HK-2 (cell line): ENCODE results near the gene MOB2.
"Not testable (repeated sequence)": the region's sequence is repeated elsewhere in the genome, so short reads cannot be mapped to it uniquely, and the experiment has no call there.

Experiments
- DNase-seq: peaks from one replicate; pipeline ENCODE4 v3.0.0-alpha.2; 2018; ENCODE audit not compliant: unreplicated experiment

MOB2 gene

DNA sequence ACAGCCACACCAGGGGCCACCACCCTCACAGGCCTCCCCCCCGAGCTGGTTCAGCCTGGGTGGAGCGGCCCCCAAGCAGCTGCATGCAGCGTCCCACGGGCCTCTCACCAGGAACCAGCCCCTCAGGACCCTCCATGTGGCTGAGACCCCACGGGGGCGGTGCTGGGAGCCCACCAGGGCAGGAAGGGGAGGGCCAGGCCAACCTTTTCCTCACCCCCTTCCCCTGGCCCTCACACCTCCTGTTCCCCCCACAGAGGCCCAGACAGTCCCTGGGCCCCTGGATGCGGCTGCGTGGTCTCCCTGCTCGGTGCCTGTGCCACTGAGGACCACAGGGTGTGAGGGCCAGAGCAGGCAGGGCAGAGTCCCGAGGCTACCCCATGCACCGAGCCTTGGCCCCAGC, 46.5 kb downstream of the MOB2 start:
- DNase-seq, result no peak

DNA sequence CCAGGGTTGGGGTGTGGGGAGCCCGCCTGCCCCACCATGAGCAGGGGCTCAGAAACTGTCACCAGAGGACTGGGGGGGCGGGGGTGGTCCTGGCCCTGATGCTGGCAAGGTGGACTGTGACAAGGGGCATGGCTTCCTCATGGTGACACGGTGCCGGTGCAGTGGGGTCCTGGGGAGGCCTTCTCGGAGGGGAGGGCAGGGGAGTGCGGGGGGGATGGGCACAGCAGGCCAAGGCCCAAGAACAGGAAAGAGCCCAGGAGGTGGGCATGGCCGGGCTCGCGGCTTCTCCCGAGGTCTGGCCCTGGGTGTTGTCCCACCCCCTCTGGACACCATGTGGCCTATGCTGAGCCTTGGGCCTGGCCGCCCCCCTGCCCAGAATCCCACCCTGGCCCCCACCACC, 47.2 kb downstream of the MOB2 start:
- no peak for DNase-seq

DNA sequence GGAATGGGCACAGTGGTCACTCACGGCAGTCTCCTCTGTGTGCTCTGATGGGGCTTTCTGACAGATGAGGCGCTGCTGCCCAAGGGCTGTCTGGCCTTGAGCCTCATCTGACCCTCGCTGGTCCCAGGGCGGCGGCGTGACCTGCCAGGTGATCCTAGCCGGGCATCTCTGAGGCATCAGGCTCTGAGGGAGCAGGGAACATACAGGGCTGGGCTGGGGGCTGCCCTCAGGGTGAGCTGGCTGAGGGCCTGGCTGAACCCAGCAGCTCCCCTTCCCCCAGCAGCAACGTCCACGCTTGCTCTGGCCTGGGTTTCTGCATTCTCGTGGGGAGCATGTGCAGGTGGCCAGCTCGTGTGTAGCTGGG, 47.6 kb downstream of the MOB2 start:
- no peak for DNase-seq

DNA sequence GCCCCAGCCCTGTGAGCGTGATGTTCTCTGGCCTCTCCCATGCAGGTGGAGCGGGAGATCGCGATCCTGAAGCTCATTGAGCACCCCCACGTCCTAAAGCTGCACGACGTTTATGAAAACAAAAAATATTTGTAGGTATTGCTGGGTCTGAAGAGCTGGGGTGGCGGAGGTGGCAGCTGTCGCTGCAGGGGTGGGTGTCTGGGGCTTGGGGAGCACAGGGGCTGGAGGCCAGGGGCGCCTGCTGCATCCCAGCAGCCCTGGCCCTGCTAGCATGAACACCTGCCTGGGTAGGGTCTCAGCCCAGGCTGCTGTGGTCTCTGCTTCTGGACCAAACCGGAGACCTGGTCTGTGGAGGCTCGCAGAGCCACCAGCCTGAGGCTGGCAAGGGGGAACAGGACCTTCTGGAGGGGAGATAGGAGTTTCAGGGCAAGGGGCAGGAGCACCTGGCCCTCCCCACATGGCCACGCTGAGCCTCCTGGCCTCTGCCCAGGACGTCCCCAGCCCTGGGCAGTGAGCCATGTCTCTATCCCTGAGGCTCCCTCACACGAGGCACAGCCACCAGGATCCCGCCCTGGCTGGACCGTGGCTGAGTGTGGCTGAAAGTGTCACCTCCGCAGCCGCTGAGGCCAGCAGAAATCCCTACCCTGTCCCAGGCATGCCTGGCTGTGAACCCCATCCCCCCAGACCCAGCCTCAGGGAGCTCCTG, 48.2 kb downstream of the MOB2 start:
- no peak for DNase-seq

DNA sequence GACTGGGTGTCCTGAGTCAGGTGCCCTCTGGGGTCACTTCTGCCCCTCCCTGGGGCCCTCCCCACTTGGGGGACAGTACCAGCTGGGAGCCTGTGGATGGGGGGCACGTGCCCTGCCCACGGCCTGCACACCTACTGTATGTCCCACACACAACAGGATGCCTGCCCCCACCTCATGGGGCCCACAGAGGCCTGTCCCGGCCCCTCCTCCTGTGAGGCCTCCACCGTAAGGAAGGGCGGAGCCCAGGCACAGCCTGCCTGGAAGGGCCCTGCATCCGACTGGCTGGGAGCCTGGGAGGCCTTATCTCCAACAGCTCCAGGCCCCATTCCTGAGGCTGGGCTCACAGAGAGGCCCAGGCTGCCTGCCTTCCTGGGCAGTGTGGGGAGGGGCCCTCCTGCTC, 49.1 kb downstream of the MOB2 start:
- peak; percentile 47 for DNase-seq

DNA sequence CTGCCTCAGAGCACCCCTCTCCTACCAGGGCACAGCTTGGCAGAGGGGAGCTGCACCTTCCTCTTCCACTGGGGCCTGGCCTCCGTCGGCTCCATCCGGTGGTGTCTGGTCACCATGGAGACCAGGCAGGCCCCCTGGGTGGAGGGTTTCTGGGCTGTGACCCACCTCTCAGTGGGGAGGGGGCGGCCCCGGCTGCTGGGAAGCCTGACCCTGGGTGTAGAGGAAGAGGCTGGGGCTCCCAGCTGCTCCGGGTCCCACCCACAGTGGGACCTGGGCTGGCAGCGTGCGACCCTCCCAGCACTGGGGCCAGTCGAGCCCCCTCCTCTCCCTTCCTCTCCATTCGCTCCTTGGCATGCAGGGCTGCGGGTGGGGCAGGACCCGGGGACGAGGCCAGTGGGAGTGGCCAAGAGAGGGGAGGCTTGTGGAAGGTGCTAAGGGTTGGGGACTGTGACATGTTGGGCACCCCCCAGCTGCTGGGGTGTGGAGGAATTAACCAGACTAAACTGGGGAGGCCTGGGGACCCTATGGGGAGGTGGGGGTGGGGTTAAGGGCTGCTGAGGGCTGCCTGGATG, 50.0 kb downstream of the MOB2 start:
- DNase-seq, result no peak

DNA sequence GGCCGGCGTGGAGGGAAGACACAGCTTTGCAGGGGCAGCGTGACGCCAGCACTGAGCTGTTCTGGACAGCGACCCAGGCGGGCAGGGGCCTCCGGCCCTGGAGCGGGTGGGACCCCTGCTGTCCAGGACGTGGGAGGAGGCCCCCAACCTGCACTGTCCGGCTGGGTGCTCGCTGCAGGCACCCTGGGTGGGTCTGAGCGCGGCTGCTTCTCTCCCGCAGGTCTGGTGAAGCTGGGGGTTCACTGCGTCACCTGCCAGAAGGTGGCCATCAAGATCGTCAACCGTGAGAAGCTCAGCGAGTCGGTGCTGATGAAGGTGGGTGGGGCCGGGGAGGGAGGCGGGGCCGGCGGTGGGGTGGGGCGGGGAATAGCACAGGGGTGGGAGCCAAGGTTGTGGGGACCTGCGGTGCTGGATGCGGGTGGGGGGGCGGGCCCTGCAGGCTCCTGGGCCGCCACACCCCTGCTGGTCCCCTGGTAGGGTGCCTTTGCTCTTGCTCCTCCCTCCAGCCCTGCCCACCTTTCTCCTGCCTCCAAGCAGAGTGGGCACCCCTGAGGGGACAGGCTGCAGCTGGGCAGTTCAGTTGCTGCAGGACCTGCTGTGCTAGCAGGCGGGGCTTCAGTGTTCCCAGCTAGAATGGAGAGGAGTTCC, 50.6 kb downstream of the MOB2 start:
- DNase-seq, result no peak

DNA sequence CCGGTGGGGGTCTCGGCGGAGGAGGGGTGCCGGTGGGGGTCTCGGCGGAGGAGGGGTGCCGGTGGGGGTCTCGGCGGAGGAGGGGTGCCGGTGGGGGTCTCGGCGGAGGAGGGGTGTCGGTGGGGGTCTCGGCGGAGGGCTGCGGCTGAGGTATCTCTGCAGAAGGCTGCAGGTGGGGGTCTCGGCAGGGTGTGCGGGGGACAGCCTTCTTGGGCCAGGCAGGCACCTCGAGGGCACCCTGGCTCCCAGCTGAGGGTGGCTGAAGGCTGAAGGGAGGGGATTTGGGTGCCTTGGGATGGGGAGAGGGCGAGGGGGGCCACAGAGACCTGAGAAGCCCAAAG, 51.1 kb downstream of the MOB2 start:
- DNase-seq, result not testable (repeated sequence)

DNA sequence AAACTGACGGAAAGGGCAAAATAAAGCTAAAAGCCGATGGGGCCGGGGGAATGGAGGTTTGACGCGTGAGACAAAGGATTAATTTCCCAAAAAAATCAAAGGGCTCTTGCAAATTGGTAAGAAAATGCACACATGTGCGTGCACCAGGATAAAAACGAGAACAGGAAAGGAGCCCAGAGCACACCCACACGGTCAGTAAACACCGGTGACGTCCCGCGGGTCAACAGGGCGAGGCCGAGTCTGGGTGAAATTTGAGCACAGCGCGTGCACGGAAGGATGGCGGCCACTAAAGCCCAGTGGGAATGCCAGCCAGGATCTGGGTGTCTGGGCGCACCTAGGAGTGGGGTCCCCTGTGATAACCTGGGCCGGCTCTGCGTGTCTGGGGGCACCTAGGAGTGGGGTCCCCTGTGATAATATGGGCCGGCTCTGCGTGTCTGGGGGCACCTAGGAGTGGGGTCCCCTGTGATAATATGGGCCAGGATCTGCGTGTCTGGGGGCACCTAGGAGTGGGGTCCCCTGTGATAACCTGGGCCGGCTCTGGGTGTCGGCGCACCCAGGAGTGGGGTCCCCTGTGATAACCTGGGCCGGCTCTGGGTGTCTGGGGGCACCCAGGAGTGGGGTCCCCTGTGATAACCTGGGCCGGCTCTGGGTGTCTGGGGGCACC, 52.5 kb downstream of the MOB2 start:
- DNase-seq, result no peak

DNA sequence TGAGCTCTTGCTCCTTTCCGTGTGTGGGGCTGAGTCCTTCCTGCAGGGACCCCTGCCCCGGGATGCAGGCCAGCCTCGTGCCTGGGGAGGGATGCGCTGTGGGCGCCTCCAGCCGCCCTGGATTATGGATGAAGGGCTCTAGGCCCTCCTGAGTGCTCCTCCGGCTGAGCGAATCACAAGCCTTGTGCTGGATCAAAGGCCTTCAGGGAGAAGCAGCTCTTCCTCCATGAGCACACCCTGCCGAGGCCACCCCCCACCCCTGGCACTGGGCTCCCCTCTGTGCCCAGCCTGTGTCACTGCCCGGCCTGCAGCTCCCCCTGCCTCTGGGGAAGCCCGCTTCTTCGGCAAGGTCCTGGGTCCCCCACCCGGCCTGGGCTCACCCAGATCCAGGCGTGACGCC, 53.0 kb downstream of the MOB2 start:
- DNase-seq, result no peak

DNA sequence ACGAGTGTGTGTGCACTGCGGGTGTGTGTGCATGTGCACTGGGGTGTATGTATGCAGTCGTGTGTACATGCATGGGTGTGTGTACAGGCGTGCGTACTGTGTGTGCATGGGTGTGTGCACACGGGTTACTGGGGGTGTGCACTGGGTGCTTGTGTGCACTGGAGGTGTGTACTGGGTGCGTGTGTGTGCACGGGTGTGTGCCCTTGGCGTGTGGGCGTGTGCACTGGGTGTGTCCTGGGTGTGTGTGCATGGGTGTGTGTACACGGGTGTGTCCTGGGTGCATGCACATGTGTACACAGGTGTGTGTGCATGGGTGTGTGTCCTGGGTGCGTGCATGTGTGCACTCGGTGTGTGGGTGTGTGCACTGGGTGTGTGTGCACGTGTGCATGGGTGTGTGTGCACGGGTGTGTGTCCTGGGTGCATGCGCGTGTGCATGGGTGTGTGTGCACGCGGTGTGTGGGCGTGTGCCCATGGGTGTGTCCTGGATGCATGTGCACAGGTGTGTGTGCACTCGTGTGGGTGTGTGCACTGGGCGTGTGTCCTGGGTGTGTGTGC, 57.7 kb downstream of the MOB2 start:
- DNase-seq, result no peak

DNA sequence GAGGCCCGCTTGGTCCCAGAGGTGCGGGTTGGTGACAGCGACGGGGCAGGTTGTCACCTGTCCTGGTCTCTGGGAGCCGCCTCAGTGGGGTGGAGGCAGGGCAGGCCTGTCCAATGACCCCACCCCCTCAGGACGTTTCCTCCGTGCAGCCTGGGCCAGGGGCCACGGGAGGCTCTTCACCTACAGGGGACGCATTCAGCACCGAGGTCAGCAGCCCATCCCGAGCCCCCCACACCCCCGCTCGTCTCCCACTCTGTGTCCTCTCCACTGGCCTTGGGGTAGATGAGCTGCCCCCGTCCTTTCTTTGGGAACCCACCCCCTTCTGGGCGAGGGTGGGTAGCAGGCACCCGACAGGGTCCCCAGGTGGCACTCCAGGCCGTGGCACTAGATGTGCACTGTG, 61.1 kb downstream of the MOB2 start:
- DNase-seq, result no peak

DNA sequence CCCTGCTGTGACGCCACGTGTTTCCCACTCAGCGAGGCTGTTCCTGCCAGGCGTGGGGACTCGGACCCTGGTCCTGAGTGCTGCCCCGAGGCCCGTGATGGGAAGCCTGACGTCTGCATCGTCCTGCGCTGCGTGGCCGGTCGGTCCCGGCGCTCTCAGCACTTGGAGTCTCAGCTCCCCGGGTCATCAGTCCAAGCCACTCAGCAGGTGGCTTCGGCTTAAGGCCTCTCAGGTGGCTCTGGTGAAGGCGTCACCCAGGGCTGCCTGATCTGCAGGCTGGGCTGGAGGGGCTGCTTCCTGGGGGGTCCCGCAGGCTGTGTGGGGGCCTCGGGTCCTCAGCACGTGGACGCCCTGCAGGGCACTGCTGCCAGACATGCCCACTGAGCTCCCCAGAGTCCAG, 61.6 kb downstream of the MOB2 start:
- DNase-seq, result no peak

DNA sequence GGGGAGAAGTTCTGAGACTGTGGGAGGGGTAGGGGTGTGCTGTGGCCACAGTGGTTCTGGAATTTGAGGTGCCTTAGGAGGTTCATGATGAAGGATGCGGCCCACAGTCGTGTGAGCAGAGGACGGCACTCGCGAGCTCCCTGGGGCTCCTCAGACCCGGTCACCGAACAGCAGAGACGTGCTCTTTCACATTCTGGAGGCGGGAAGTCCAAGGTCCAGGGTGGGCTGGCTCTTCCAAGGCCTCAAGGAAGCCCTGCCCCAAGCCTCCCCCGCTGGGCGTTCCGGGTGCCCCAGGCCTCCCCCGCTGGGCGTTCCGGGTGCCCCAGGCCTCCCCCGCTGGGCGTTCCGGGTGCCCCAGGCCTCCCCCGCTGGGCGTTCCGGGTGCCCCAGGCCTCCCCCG, 63.2 kb downstream of the MOB2 start:
- not testable (repeated sequence) for DNase-seq

DNA sequence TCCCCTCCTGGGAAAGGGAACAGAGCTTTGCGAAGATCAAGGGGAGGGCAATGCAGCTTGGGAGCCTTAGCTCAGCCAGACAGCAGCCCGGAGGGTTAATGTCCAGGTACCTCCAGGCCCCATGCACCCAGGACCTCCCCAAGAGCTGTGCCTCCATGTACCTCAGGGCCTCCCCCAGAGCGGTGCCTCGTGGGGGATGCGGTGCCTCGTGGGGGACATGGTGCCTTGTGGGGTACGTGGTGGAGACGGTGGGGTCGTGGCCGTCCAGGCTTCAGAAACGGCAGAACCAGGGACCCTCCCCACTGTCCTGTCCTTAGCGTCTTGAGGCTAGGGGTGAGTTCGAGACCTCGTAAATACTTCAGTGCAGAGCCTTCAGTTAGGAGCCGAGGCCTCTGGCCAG, 63.6 kb downstream of the MOB2 start:
- DNase-seq, result no peak

DNA sequence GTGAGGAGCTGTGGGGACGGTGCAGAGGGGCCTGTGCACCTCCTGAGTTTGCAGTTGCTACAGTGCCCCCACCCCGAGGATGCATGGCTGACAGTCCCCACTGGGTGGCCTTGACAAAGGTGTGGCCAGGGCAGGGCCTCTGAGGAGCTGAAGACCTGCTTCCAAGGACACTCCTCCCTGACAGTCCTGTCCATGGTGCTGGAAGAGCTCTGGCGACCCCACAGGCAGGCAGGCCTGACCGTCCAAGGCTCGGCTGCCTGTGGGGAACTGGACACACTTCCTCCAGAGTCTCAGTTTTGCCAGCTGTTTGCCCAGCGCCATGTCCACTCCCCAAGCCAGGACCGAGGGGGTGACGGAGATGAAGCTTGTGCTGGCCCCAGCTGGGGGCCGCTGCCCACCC, 64.1 kb downstream of the MOB2 start:
- DNase-seq, result no peak

DNA sequence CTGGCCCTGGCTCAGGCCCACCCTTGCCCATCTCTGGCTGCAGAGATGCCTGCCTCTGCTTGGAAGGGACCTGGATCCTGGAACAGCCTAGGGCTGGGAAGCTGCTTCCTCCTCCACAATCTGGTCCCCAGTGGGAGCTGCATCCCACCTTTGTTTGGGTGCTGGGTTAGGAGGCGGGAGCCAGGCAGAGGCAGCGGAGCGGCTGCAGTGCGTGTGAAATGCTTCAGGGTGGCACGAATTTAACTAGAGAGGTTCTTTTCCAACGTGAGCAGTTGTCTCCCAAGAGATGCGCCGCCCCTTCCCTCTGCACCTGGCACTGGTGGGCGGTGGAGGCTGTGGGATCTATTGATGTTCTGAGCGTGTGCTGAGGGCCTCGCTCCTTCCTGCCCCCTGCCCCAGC, 65.3 kb downstream of the MOB2 start:
- no peak for DNase-seq

DNA sequence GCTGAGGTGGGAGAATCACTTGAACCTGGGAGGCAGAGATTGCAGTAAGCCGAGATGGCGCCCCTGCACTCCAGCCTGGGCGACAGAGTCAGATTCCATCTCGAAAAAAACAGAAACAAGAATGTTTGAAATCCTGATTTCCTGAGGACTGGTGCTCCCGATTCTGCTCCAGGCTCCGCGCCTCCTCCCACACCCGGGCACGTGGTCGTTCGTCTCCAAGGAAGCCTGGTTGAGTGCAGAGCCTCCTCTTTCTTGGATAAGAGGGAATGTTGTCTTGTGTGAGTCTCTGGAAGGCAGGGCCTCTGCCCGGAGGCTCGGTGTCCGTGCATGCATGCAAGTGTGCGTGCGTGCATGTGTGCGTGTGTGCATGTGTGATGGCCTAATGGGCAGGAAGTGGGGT, 66.8 kb downstream of the MOB2 start:
- DNase-seq, result no peak
